Measurements from ENCODE around the gene WBP2NL. TPM values are rescaled to one million over a fixed set of nuclear protein-coding genes. Genes with fewer than 3 reads are reported as not detected.

Gene WBP2NL
- total RNA-seq, 1 donor from 2014 or later, result not detected

- DNase-seq (ENCODE audit: low read depth in 2 of 2), result no peak
These were observed 34.9 kb downstream of the WBP2NL start for GRCh38 chr22:42033263-42034181.

GRCh38 chr22:42035256-42035655 lies 36.7 kb downstream of the WBP2NL start:
- no peak for DNase-seq (ENCODE audit: low read depth in 2 of 2)

GRCh38 chr22:42039271-42039670 lies 40.7 kb downstream of the WBP2NL start:
- no peak for DNase-seq (ENCODE audit: low read depth in 2 of 2)

GRCh38 chr22:42041784-42042183 lies 43.2 kb downstream of the WBP2NL start:
- DNase-seq (ENCODE audit: low read depth in 2 of 2), result no peak

GRCh38 chr22:42050641-42051180 lies 52.1 kb downstream of the WBP2NL start:
- no peak for DNase-seq (ENCODE audit: low read depth in 2 of 2)

- no peak for DNase-seq (ENCODE audit: low read depth in 2 of 2)
These were observed 54.2 kb downstream of the WBP2NL start for GRCh38 chr22:42052765-42053164.

- no peak for DNase-seq (ENCODE audit: low read depth in 2 of 2)
These were observed 58.3 kb downstream of the WBP2NL start for GRCh38 chr22:42056757-42057511.

GRCh38 chr22:42060489-42060888 lies 61.9 kb downstream of the WBP2NL start:
- no peak for DNase-seq (ENCODE audit: low read depth in 2 of 2)

- no peak for DNase-seq (ENCODE audit: low read depth in 2 of 2)
These were observed 62.5 kb downstream of the WBP2NL start for GRCh38 chr22:42061041-42061440.

- DNase-seq (ENCODE audit: low read depth in 2 of 2), result no peak
These were observed 64.0 kb downstream of the WBP2NL start for GRCh38 chr22:42062506-42063170.

- no peak for DNase-seq (ENCODE audit: low read depth in 2 of 2)
These were observed 66.0 kb downstream of the WBP2NL start for GRCh38 chr22:42064629-42065028.

- no peak for DNase-seq (ENCODE audit: low read depth in 2 of 2)
These were observed 67.0 kb downstream of the WBP2NL start for GRCh38 chr22:42065438-42066125.

- no peak for DNase-seq (ENCODE audit: low read depth in 2 of 2)
These were observed 67.7 kb downstream of the WBP2NL start for GRCh38 chr22:42066126-42066761.

- no peak for DNase-seq (ENCODE audit: low read depth in 2 of 2)
These were observed 68.3 kb downstream of the WBP2NL start for GRCh38 chr22:42066937-42067336.

GRCh38 chr22:42067671-42068251 lies 69.2 kb downstream of the WBP2NL start:
- no peak for DNase-seq (ENCODE audit: low read depth in 2 of 2)

- DNase-seq (ENCODE audit: low read depth in 2 of 2), result no peak
These were observed 69.7 kb downstream of the WBP2NL start for GRCh38 chr22:42068291-42068690.

- DNase-seq (ENCODE audit: low read depth in 2 of 2), result peak in 1 of 2 donors; percentile 24
These were observed 71.4 kb downstream of the WBP2NL start for GRCh38 chr22:42069801-42070516.

- peak; percentile 96 for DNase-seq (ENCODE audit: low read depth in 2 of 2)
These were observed 72.2 kb downstream of the WBP2NL start, which contains the start of gene NAGA for GRCh38 chr22:42070517-42071422. TSS of gene NAGA (minus strand) at chr22:42070812. CDS start at chr22:42070297, 515 bp downstream.
